Esophagus (tissue), 2 donors: ENCODE results near the gene RNF152. TPM values are rescaled to one million over a fixed set of nuclear protein-coding genes. Genes with fewer than 3 reads are reported as not detected.

Experiments used
- H3K27ac ChIP-seq, 2 donors: one replicate each; pipeline ENCODE4 v1.5.1; 2013; ENCODE audit warnings: low read depth in 2 of 2, mild to moderate bottlenecking in 2 of 2, inconsistent platforms in 1 of 2, low read length in 1 of 2, moderate library complexity in 1 of 2
- H3K27me3 ChIP-seq, 2 donors: one replicate each; pipeline ENCODE4 v1.6.1; 2013; ENCODE audit warnings: low read length in 2 of 2, control low read depth in 1 of 2, mild to moderate bottlenecking in 1 of 2; ENCODE audit not compliant: insufficient read depth in 2 of 2, control insufficient read depth in 1 of 2
- H3K36me3 ChIP-seq, 2 donors: one replicate each; pipeline ENCODE4 v1.6.1; 2013; ENCODE audit warnings: low read length in 1 of 2; ENCODE audit not compliant: control insufficient read depth in 2 of 2, insufficient read depth in 2 of 2
- H3K4me1 ChIP-seq, 2 donors: one replicate each; pipeline ENCODE4 v1.6.1; 2013; ENCODE audit warnings: low read length in 1 of 2; ENCODE audit not compliant: control insufficient read depth in 2 of 2, insufficient read depth in 2 of 2
- H3K4me3 ChIP-seq, 2 donors: one replicate each; pipeline ENCODE4 v1.5.1; 2013; ENCODE audit warnings: low read length in 2 of 2, mild to moderate bottlenecking in 2 of 2, low read depth in 1 of 2, moderate library complexity in 1 of 2
- H3K9me3 ChIP-seq, 2 donors: one replicate each; pipeline ENCODE4 v1.6.1; 2013; ENCODE audit warnings: mild to moderate bottlenecking in 2 of 2, low read depth in 1 of 2, low read length in 1 of 2, moderate library complexity in 1 of 2; ENCODE audit not compliant: control insufficient read depth in 2 of 2, insufficient read depth in 1 of 2
- WGBS, 2 donors: extraction: QIAGEN DNeasy Blood & Tissue Kit; methylation state at CpG; one replicate each; pipeline ENCODE4 v1.1.7; 2013; 5-methylcytosine and 5-hydroxymethylcytosine counted together
- polyA plus RNA-seq, 2 donors: library from polyadenylated mRNA; stranded (reverse); fragments of 200-250 nt; gene quantifications; one replicate each; pipeline ENCODE4 v1.2.3, GENCODE V29; 2013
- donor health status: healthy with polysubstance abuse.
- donor health status: Bipolar disorder and iron deficiency.

The RNF152 gene
- polyA plus RNA-seq, 2 donors: 1.2 to 2.1 TPM

DNA sequence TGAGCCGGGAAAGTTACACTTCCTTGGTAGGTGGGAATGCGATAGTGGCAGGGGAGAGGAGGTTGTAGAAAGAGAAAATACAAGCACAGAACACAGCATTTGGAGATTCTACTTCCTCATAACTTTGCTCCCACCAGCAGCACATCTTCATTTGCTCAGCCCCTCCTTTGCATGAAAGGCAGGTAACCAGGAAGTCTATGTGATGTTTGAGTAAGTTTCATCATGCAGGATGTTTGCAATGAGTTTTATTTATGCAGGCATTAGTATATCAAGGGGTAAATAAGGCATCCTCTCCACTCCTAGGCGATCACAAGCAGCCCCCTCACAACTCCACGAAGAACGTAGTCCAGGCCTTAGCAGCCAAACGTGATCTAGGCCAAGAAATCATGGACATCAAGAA, 5.0 kb downstream of the RNF152 start:
- Histone ChIP-seq H3K36me3 (peaks cover 0 to 5% of the 10 kb centered on the region in 2 donors), H3K4me3 (no peak overlapping the region), H3K27me3 (no peaks in the 10 kb centered on the region), H3K4me1 (peaks cover 0 to 4% of the 10 kb centered on the region in 2 donors), H3K9me3 (no peaks in the 10 kb centered on the region), H3K27ac (no peak overlapping the region)
- WGBS, 2 donors: 73 to 85% methylated on average over 6 of the region's 6 CpGs

DNA sequence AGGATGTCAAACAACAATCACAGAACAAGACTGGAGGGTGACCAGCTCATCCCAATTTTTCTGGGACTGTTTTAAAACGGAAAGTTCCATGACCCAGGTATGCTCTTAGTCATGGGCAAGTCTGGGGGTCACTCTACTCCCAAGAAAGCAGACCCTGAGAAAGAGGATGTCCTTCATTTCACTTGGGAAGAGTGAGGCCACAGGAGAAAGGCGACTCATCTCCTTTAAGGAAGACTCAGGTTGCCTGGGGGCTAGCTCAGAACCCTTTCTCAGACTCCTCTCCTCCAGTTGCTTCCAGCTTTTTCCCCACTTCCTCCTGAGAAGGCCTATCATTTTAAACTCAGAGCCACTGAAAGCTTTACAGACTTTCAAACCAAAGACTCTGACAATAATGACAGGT, 9.3 kb downstream of the RNF152 start:
- Histone ChIP-seq H3K36me3 (no peaks in the 10 kb centered on the region), H3K4me1 (no peaks in the 10 kb centered on the region), H3K9me3 (no peaks in the 10 kb centered on the region), H3K27me3 (no peaks in the 10 kb centered on the region), H3K27ac (no peak overlapping the region), H3K4me3 (no peak overlapping the region)
- WGBS, 2 donors: 78 to 86% methylated on average over 2 of the region's 2 CpGs

DNA sequence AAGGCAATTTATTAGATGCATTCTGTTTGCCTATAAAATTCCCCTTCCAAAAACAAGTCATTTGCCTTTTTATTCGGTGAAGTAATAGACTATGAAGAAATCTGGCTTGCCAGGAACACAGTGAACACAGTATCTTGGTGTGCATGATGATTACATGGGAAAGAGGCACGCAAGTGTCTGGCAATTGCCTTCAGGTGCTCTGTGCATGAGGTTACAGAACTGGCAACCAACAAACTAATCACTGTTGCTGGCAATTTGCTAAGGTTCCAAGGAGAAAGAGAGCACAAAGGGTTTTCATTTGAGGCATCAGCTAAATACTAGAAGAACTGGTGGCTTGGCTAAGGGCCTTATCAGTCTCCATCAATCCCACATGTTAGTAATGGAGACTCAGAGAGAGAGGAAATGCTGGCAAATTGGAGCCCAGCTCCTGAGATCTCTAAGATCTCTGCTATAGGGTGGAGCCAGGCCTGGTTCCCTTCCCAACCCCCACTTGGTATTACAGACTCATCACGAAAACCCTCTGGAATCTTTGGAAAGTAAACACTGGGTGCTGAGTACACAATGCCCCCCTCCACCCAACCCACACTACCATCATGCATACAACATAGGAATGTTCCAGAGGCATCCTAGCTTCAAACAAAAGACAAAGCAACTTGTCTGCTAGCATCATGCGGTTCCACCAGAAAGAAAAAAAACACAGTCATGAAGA, 10.4 kb downstream of the RNF152 start:
- Histone ChIP-seq H3K27me3 (no peaks in the 10 kb centered on the region), H3K9me3 (no peaks in the 10 kb centered on the region), H3K27ac (no peak overlapping the region), H3K4me3 (no peak overlapping the region), H3K4me1 (no peaks in the 10 kb centered on the region), H3K36me3 (no peaks in the 10 kb centered on the region)
- 67 to 76% methylated on average over 4 of the region's 4 CpGs for WGBS, 2 donors

DNA sequence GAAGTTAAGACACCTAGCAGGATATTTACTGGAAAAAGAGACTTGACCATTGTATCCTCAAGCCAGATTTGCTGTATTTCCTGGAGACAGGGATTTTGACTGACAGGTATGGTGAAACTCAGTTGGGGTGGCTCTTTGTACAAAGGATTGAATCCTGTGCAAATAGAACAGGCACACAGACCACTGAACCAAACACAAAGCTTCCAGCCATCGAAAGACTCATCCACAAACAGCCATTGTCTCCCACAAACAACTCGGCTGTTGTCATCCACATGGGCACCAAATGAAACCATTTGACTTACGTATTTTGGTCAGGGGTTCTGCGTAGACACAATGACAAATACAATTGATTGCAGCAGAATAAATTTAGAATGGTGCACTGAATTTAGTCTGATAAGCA, 15.9 kb downstream of the RNF152 start:
- Histone ChIP-seq H3K27ac (no peak overlapping the region), H3K4me3 (no peak overlapping the region), H3K9me3 (no peaks in the 10 kb centered on the region), H3K4me1 (no peaks in the 10 kb centered on the region), H3K27me3 (no peaks in the 10 kb centered on the region), H3K36me3 (no peaks in the 10 kb centered on the region)
- 89 to 92% methylated on average over 4 of the region's 4 CpGs for WGBS, 2 donors

DNA sequence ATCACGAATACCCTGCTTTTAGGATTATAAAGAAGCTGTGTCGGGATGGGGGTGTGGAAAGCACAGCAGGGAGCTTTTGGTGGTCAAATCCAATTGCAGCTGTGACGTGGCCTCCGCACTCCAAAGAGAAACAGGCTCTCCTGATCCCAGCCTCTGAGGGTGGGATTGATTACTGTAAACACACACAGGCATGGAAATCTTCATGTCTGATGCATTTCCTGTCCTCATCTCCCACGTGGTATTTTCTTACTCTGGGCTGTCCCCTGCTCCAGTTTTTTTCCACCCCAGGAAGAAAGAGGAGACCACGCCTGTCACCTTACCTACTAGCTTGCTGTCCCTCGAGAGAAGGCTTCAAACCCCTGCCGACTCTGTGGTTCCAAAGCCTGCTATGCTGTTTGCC, 22.7 kb downstream of the RNF152 start:
- H3K9me3 ChIP-seq: no peaks in the 10 kb centered on the region
- no peaks in the 10 kb centered on the region for H3K27me3 ChIP-seq
- no peak overlapping the region for H3K4me3 ChIP-seq
- H3K36me3 ChIP-seq: peaks cover 0 to 4% of the 10 kb centered on the region in 2 donors
- no peak overlapping the region for H3K27ac ChIP-seq
- 66 to 68% methylated on average over 8 of the region's 8 CpGs for WGBS, 2 donors
- H3K4me1 ChIP-seq: no peaks in the 10 kb centered on the region

DNA sequence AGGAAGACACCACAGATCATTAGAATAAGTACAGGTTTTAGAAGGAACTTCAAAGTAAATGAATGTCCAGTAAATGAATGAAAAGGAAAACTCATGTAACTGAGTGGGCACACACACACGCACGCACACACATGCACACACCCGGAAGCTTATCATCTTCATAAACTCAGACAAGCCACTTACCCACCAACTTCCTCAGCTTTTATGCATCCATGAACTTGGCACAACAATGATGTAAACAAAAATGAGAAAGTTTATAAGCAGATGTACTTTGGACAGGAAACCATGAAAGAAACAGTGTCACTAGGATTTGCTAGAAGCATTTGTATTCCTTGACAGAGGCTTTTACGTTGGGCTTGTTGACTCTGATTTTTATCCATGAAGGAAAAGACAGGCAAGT, 23.2 kb downstream of the RNF152 start:
- Histone ChIP-seq H3K27ac (no peak overlapping the region), H3K9me3 (no peaks in the 10 kb centered on the region), H3K4me1 (no peaks in the 10 kb centered on the region), H3K27me3 (no peaks in the 10 kb centered on the region), H3K4me3 (no peak overlapping the region), H3K36me3 (peaks cover 0 to 4% of the 10 kb centered on the region in 2 donors)
- WGBS, 2 donors: 76 to 79% methylated on average over 4 of the region's 4 CpGs

DNA sequence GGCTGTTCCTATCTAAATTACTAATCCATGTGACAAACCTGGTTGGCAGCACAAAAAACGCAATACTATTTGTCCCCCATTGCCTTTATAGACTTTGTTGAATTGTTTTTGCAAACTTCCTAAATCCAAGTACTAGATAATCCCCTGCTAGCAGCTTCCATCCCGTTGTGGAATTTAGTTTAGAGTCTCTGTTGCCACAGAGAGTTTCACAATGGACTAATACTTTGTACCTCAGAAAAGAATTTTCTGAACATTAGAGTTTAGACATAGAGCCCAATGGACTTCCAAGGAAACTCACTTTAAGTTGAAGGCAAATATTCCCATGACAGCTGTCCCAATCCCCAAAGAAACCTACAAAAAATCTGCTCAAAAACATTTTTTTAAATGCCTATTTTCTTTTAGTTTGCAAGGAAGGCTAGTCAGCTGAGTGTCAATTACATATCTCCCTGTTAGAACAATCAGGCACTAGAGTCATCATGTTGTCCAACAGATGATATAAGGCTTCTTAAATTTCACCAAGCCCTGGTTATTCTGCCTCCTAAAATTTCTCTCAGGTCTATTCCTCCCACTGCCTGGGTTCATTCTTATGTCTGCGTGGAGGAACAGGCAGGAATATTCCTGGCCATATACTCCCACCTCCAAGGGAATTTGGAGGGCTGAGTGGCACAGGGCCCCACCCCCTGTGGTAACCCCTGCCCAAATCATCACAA, 27.2 kb downstream of the RNF152 start:
- WGBS, 2 donors: 48 to 56% methylated on average over 3 of the region's 3 CpGs
- Histone ChIP-seq H3K4me1 (no peaks in the 10 kb centered on the region), H3K27me3 (no peaks in the 10 kb centered on the region), H3K9me3 (no peaks in the 10 kb centered on the region), H3K4me3 (no peak overlapping the region), H3K27ac (no peak overlapping the region), H3K36me3 (peaks cover 0 to 4% of the 10 kb centered on the region in 2 donors)

DNA sequence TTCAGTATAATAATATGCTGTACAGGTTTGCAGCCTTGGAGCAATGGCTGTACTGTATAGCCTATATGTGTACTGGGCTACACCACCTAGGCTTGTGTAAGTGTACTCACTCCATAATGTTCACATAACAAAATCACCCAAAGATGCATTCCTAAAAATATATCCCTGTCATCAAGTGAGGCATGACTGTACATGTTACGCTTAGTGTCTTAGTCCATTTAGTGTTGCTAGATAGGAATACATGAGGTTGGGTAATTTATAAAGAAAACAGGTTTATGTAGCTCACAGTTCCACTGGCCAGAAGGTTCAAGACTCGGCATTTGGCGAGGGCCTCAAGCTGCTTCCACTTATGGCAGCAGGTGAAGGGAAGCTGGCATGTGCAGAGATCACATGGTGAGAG, 31.4 kb downstream of the RNF152 start:
- Histone ChIP-seq H3K9me3 (no peaks in the 10 kb centered on the region), H3K4me1 (no peaks in the 10 kb centered on the region), H3K27ac (no peak overlapping the region), H3K36me3 (peaks cover 0 to under 1% of the 10 kb centered on the region in 2 donors), H3K27me3 (no peaks in the 10 kb centered on the region), H3K4me3 (no peak overlapping the region)
- 79 to 83% methylated on average over 3 of the region's 3 CpGs for WGBS, 2 donors

DNA sequence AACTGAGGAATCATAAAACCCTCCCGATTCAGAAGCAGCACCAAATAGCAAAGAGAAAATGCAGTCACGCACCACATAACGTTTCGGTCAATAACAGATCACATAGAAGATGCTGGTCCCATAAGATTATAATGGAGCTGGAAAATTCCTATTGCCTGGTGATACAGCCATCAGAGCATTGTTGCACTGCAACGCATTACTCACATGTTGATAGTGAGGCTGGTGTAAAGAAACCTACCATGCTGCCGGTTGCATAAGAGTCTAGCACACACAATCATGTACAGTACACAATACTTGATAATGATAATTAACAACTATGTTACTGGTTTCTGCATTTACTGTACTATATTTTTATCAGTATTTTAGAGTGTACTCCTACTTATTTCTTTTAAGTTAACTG, 32.5 kb downstream of the RNF152 start:
- H3K36me3 ChIP-seq: peaks cover 0 to 3% of the 10 kb centered on the region in 2 donors
- 92 to 96% methylated on average over 6 of the region's 6 CpGs for WGBS, 2 donors
- no peaks in the 10 kb centered on the region for H3K9me3 ChIP-seq
- H3K27ac ChIP-seq: no peak overlapping the region
- H3K4me1 ChIP-seq: no peaks in the 10 kb centered on the region
- no peak overlapping the region for H3K4me3 ChIP-seq
- H3K27me3 ChIP-seq: no peaks in the 10 kb centered on the region

DNA sequence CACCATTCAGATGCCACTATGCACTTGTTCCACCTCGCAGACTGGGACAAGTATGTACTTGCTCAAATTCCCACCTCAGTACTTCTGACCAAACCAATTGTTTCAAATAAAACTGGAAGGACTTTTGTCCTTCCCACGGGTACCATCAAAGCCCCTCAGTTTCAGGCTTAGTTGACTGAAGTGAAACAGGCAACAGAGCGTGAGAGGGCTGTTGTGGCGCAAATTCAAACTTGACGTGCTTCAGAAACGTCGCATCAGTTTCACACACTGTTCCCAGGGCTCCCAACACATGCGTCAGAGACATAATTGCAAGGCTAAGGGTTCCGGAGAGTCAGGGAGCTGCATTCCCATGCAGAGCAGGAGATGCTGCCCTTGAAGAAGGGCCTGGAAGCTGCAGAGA, 33.7 kb downstream of the RNF152 start:
- Histone ChIP-seq H3K36me3 (peaks cover 0 to 4% of the 10 kb centered on the region in 2 donors), H3K27me3 (no peaks in the 10 kb centered on the region), H3K4me3 (no peak overlapping the region), H3K27ac (no peak overlapping the region), H3K9me3 (no peaks in the 10 kb centered on the region), H3K4me1 (no peaks in the 10 kb centered on the region)
- WGBS, 2 donors: 89 to 93% methylated on average over 9 of the region's 9 CpGs
